Measurements from ENCODE around the gene LBX1.

Gene LBX1

GRCh38 chr10:101224060-101224909 is 5.0 kb downstream of the LBX1 start:
- H3K36me3 ChIP-seq (ENCODE audit: control insufficient read depth, insufficient read depth, low read length) = no peaks in the 10 kb centered on the region
- no peaks in the 10 kb centered on the region for H3K9me3 ChIP-seq (ENCODE audit: control insufficient read depth, low read length)
- 2% methylated on average over 50 to 54 of the region's 71 CpGs for WGBS, 2 experiments (ENCODE audit: insufficient coverage in 2 of 2)
- H3K4me3 ChIP-seq (ENCODE audit: extremely low read depth, insufficient read depth, low read length, poor library complexity, severe bottlenecking) = no peak overlapping the region
- H3K27ac ChIP-seq (ENCODE audit: low read depth, low read length, severe bottlenecking) = no peak overlapping the region
- H3K4me1 ChIP-seq (ENCODE audit: control insufficient read depth, insufficient read depth, low read length, poor library complexity, severe bottlenecking) = peaks cover 8% of the 10 kb centered on the region

- H3K36me3 ChIP-seq (ENCODE audit: control insufficient read depth, insufficient read depth, low read length) = no peaks in the 10 kb centered on the region
- 3 to 5% methylated on average over 41 to 46 of the region's 50 CpGs for WGBS, 2 experiments (ENCODE audit: insufficient coverage in 2 of 2)
- H3K4me3 ChIP-seq (ENCODE audit: extremely low read depth, insufficient read depth, low read length, poor library complexity, severe bottlenecking) = no peak overlapping the region
- H3K27ac ChIP-seq (ENCODE audit: low read depth, low read length, severe bottlenecking) = no peak overlapping the region
- no peaks in the 10 kb centered on the region for H3K9me3 ChIP-seq (ENCODE audit: control insufficient read depth, low read length)
- peaks cover 7% of the 10 kb centered on the region for H3K4me1 ChIP-seq (ENCODE audit: control insufficient read depth, insufficient read depth, low read length, poor library complexity, severe bottlenecking)
Observed at GRCh38 chr10:101223274-101224059, 5.8 kb downstream of the LBX1 start.

GRCh38 chr10:101222683-101223273 is 6.5 kb downstream of the LBX1 start:
- H3K4me1 ChIP-seq (ENCODE audit: control insufficient read depth, insufficient read depth, low read length, poor library complexity, severe bottlenecking) = peaks cover 7% of the 10 kb centered on the region
- 1 to 2% methylated on average over 36 to 38 of the region's 42 CpGs for WGBS, 2 experiments (ENCODE audit: insufficient coverage in 2 of 2)
- H3K4me3 ChIP-seq (ENCODE audit: extremely low read depth, insufficient read depth, low read length, poor library complexity, severe bottlenecking) = no peak overlapping the region
- no peak overlapping the region for H3K27ac ChIP-seq (ENCODE audit: low read depth, low read length, severe bottlenecking)
- H3K36me3 ChIP-seq (ENCODE audit: control insufficient read depth, insufficient read depth, low read length) = no peaks in the 10 kb centered on the region
- H3K9me3 ChIP-seq (ENCODE audit: control insufficient read depth, low read length) = no peaks in the 10 kb centered on the region

- WGBS, 2 experiments (ENCODE audit: insufficient coverage in 2 of 2) = 15 to 20% methylated on average over 6 to 7 of the region's 9 CpGs
- H3K27ac ChIP-seq (ENCODE audit: low read depth, low read length, severe bottlenecking) = no peak overlapping the region
Observed at GRCh38 chr10:101221963-101222531, 7.2 kb downstream of the LBX1 start.

GRCh38 chr10:101221549-101221948 is 7.7 kb downstream of the LBX1 start:
- peaks cover 14% of the 10 kb centered on the region for H3K4me1 ChIP-seq (ENCODE audit: control insufficient read depth, insufficient read depth, low read length, poor library complexity, severe bottlenecking)
- H3K36me3 ChIP-seq (ENCODE audit: control insufficient read depth, insufficient read depth, low read length) = no peaks in the 10 kb centered on the region
- WGBS, 2 experiments (ENCODE audit: insufficient coverage in 2 of 2) = 22 to 34% methylated on average over 4 to 5 of the region's 5 CpGs
- H3K4me3 ChIP-seq (ENCODE audit: extremely low read depth, insufficient read depth, low read length, poor library complexity, severe bottlenecking) = no peak overlapping the region
- no peaks in the 10 kb centered on the region for H3K9me3 ChIP-seq (ENCODE audit: control insufficient read depth, low read length)
- H3K27ac ChIP-seq (ENCODE audit: low read depth, low read length, severe bottlenecking) = no peak overlapping the region

More at GRCh38 chr10:101221963-101222531, 7.2 kb downstream of the LBX1 start:
- no peaks in the 10 kb centered on the region for H3K9me3 ChIP-seq (ENCODE audit: control insufficient read depth, low read length)
- no peaks in the 10 kb centered on the region for H3K36me3 ChIP-seq (ENCODE audit: control insufficient read depth, insufficient read depth, low read length)
- no peak overlapping the region for H3K4me3 ChIP-seq (ENCODE audit: extremely low read depth, insufficient read depth, low read length, poor library complexity, severe bottlenecking)
- H3K4me1 ChIP-seq (ENCODE audit: control insufficient read depth, insufficient read depth, low read length, poor library complexity, severe bottlenecking) = peaks cover 10% of the 10 kb centered on the region

GRCh38 chr10:101219946-101220451 is 9.3 kb downstream of the LBX1 start:
- WGBS, 2 experiments (ENCODE audit: insufficient coverage in 2 of 2) = 57% methylated on average over 2 of the region's 3 CpGs; no CpG with 5 or more reads in 1 of the 2 experiments

GRCh38 chr10:101219139-101219945 is 9.9 kb downstream of the LBX1 start:
- Histone ChIP-seq H3K36me3 (ENCODE audit: control insufficient read depth, insufficient read depth, low read length) (no peaks in the 10 kb centered on the region), H3K4me3 (ENCODE audit: extremely low read depth, insufficient read depth, low read length, poor library complexity, severe bottlenecking) (no peak overlapping the region), H3K4me1 (ENCODE audit: control insufficient read depth, insufficient read depth, low read length, poor library complexity, severe bottlenecking) (peaks cover 17% of the 10 kb centered on the region), H3K9me3 (ENCODE audit: control insufficient read depth, low read length) (no peaks in the 10 kb centered on the region), H3K27ac (ENCODE audit: low read depth, low read length, severe bottlenecking) (no peak overlapping the region)
- WGBS, 2 experiments (ENCODE audit: insufficient coverage in 2 of 2) = 17 to 22% methylated on average over 13 to 15 of the region's 26 CpGs

More at GRCh38 chr10:101219946-101220451, 9.3 kb downstream of the LBX1 start:
- Histone ChIP-seq H3K4me1 (ENCODE audit: control insufficient read depth, insufficient read depth, low read length, poor library complexity, severe bottlenecking) (peaks cover 20% of the 10 kb centered on the region), H3K9me3 (ENCODE audit: control insufficient read depth, low read length) (no peaks in the 10 kb centered on the region), H3K4me3 (ENCODE audit: extremely low read depth, insufficient read depth, low read length, poor library complexity, severe bottlenecking) (no peak overlapping the region), H3K36me3 (ENCODE audit: control insufficient read depth, insufficient read depth, low read length) (no peaks in the 10 kb centered on the region), H3K27ac (ENCODE audit: low read depth, low read length, severe bottlenecking) (no peak overlapping the region)

- no peak overlapping the region for H3K27ac ChIP-seq (ENCODE audit: low read depth, low read length, severe bottlenecking)
- H3K9me3 ChIP-seq (ENCODE audit: control insufficient read depth, low read length) = no peaks in the 10 kb centered on the region
- WGBS, 2 experiments (ENCODE audit: insufficient coverage in 2 of 2) = 9 to 10% methylated on average over 15 to 20 of the region's 27 CpGs
- no peaks in the 10 kb centered on the region for H3K36me3 ChIP-seq (ENCODE audit: control insufficient read depth, insufficient read depth, low read length)
- no peak overlapping the region for H3K4me3 ChIP-seq (ENCODE audit: extremely low read depth, insufficient read depth, low read length, poor library complexity, severe bottlenecking)
- peaks cover 17% of the 10 kb centered on the region for H3K4me1 ChIP-seq (ENCODE audit: control insufficient read depth, insufficient read depth, low read length, poor library complexity, severe bottlenecking)
Observed at GRCh38 chr10:101218351-101219138, 10.7 kb downstream of the LBX1 start.

- 1 to 2% methylated on average over 43 to 49 of the region's 68 CpGs for WGBS, 2 experiments (ENCODE audit: insufficient coverage in 2 of 2)
- Histone ChIP-seq H3K27ac (ENCODE audit: low read depth, low read length, severe bottlenecking) (no peak overlapping the region), H3K4me3 (ENCODE audit: extremely low read depth, insufficient read depth, low read length, poor library complexity, severe bottlenecking) (no peak overlapping the region), H3K36me3 (ENCODE audit: control insufficient read depth, insufficient read depth, low read length) (no peaks in the 10 kb centered on the region), H3K9me3 (ENCODE audit: control insufficient read depth, low read length) (no peaks in the 10 kb centered on the region), H3K4me1 (ENCODE audit: control insufficient read depth, insufficient read depth, low read length, poor library complexity, severe bottlenecking) (peaks cover 17% of the 10 kb centered on the region)
Observed at GRCh38 chr10:101217450-101218281, 11.6 kb downstream of the LBX1 start.

Data from mesodermal cell (in vitro differentiated cells).